ENCODE data around the gene CCDC80.
"Not testable (repeated sequence)": the region's sequence is repeated elsewhere in the genome, so short reads cannot be mapped to it uniquely, and the experiment has no call there.

The CCDC80 gene

DNA sequence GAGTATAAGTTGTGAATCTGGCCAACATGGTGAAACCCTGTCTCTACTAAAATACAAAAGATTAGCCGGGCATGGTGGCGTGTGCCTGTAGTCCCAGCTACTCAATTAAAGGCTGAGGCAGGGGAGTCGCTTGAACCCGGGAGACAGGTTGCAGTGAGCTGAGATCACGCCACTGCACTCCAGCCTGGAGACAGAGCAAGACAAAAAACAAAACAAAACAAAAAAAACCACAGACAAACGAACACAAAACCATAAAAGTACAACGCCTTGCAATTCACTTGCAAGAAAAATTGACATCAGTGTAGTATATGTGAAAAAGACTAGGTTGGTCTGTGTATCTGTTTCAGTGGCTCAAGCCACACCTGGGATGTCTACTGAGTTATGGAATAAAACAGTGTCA lies 29.9 kb upstream of the CCDC80 start:
- H3K27me3 ChIP-seq (ENCODE audit: insufficient read depth, low read depth), result no peaks in the 10 kb centered on the region
- H3K79me2 ChIP-seq (ENCODE audit: insufficient read depth, low read depth), result no peaks in the 10 kb centered on the region
- no peaks in the 10 kb centered on the region for H4K20me1 ChIP-seq (ENCODE audit: insufficient read depth)
- TF ChIP-seq, protein P1, sequence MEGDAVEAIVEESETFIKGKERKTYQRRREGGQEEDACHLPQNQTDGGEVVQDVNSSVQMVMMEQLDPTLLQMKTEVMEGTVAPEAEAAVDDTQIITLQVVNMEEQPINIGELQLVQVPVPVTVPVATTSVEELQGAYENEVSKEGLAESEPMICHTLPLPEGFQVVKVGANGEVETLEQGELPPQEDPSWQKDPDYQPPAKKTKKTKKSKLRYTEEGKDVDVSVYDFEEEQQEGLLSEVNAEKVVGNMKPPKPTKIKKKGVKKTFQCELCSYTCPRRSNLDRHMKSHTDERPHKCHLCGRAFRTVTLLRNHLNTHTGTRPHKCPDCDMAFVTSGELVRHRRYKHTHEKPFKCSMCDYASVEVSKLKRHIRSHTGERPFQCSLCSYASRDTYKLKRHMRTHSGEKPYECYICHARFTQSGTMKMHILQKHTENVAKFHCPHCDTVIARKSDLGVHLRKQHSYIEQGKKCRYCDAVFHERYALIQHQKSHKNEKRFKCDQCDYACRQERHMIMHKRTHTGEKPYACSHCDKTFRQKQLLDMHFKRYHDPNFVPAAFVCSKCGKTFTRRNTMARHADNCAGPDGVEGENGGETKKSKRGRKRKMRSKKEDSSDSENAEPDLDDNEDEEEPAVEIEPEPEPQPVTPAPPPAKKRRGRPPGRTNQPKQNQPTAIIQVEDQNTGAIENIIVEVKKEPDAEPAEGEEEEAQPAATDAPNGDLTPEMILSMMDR (conservative IDR thresholded peaks at IDR 0.05; ENCODE audit: low read depth, low read length), result no peak
- no peak overlapping the region for H3K27ac ChIP-seq
- no peak overlapping the region for H3K4me3 ChIP-seq (IDR thresholded peaks at IDR 0.05; ENCODE audit: insufficient read depth, low read depth, low read length)
- no peak overlapping the region for H2AFZ ChIP-seq (ENCODE audit: low read depth)
- H3K4me2 ChIP-seq, result no peak overlapping the region
- H3K9ac ChIP-seq, result no peak overlapping the region
- no peaks in the 10 kb centered on the region for H3K36me3 ChIP-seq (ENCODE audit: insufficient read depth)
- peaks cover 23% of the 10 kb centered on the region for H3K4me1 ChIP-seq (ENCODE audit: low read depth, poor library complexity, severe bottlenecking)

DNA sequence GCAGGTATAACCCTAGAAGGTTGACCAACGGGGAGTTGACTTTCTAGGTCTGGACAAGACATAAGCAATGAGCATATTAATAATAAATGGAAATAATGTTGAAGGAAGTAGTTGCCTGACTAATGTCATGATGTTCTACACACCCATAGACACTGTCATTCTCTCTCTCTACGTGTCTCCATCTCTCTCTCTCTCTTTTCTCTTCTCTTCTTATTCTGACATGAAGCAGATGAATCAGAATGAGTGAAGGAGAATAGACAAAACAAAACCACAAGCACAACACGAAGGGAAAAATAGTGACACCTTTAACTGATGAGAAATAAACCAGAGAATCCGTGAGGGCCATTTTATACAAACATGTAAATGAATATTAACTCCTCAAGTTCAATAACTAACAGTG lies 26.7 kb upstream of the CCDC80 start:
- no peak overlapping the region for H3K4me2 ChIP-seq
- H4K20me1 ChIP-seq (ENCODE audit: insufficient read depth), result no peaks in the 10 kb centered on the region
- TF ChIP-seq, protein P1 (conservative IDR thresholded peaks at IDR 0.05; ENCODE audit: low read depth, low read length), result no peak
- H3K27ac ChIP-seq, result no peak overlapping the region
- no peaks in the 10 kb centered on the region for H3K27me3 ChIP-seq (ENCODE audit: insufficient read depth, low read depth)
- no peak overlapping the region for H3K9ac ChIP-seq
- no peaks in the 10 kb centered on the region for H3K36me3 ChIP-seq (ENCODE audit: insufficient read depth)
- peaks cover 13% of the 10 kb centered on the region for H3K4me1 ChIP-seq (ENCODE audit: low read depth, poor library complexity, severe bottlenecking)
- H3K79me2 ChIP-seq (ENCODE audit: insufficient read depth, low read depth), result no peaks in the 10 kb centered on the region
- H3K4me3 ChIP-seq (IDR thresholded peaks at IDR 0.05; ENCODE audit: insufficient read depth, low read depth, low read length), result no peak overlapping the region
- H2AFZ ChIP-seq (ENCODE audit: low read depth), result no peak overlapping the region

DNA sequence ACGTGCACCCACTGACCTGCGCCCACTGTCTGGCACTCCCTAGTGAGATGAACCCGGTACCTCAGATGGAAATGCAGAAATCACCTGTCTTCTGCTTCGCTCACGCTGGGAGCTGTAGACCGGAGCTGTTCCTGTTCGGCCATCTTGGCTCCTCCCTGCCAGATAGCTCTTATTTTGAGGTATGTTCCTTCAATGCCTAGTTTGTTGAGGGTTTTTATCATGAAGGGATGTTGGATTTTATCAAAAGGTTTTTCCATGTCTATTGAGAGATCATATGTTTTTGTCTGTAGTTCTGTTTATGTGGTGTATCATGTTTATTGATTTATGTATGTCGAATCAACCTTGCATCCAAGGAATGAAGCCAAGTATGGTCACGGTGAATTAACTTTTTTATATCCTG lies 24.1 kb upstream of the CCDC80 start:
- H2AFZ ChIP-seq (ENCODE audit: low read depth); H3K36me3 ChIP-seq (ENCODE audit: insufficient read depth); H3K79me2 ChIP-seq (ENCODE audit: insufficient read depth, low read depth); H4K20me1 ChIP-seq (ENCODE audit: insufficient read depth); H3K4me2 ChIP-seq; H3K9ac ChIP-seq; H3K27me3 ChIP-seq (ENCODE audit: insufficient read depth, low read depth); H3K27ac ChIP-seq; H3K4me1 ChIP-seq (ENCODE audit: low read depth, poor library complexity, severe bottlenecking); H3K4me3 ChIP-seq (IDR thresholded peaks at IDR 0.05; ENCODE audit: insufficient read depth, low read depth, low read length): not testable (repeated sequence)

DNA sequence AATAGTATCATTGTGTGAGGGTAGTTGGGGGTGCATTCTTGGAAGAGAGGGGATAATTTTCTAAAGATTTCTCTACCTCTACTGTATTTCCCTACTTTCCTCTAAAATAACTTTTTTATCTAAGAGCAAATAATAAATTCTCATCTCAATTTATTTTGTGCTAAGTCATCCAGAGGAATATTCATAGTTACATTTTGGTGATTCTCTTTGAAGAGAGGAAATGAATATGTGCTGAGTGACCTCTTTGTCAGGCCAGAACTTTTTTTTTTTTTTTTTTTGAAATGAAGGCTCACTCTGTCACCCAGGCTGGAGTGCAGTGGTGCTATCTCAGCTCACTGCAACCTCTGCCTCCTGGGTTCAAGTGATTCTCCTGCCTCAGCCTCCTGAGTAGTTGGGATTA lies 15.1 kb upstream of the CCDC80 start:
- no peak overlapping the region for H2AFZ ChIP-seq (ENCODE audit: low read depth)
- H3K36me3 ChIP-seq (ENCODE audit: insufficient read depth), result no peaks in the 10 kb centered on the region
- H3K27me3 ChIP-seq (ENCODE audit: insufficient read depth, low read depth), result no peaks in the 10 kb centered on the region

DNA sequence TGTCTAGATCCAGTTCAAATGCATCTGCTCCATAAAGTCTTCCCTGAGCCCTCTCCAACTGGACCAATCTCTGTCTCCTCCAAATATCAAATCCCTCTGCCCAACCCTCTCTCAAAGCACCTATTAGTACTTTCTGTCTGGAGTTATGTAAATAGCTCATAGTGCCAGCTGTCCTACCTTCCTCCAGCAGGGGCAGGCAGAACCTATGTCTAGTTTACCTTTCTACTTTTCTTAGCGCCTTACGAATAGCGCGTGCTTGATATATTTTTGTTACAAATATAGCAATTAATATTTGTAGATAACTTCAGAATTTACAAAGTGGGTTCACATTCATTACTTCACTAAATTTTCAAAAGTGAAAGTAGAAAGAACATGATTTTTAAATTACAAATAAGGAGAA lies 14.0 kb upstream of the CCDC80 start:
- Histone ChIP-seq H3K27me3 (ENCODE audit: insufficient read depth, low read depth) (no peaks in the 10 kb centered on the region), H3K4me1 (ENCODE audit: low read depth, poor library complexity, severe bottlenecking) (no peaks in the 10 kb centered on the region), H3K36me3 (ENCODE audit: insufficient read depth) (no peaks in the 10 kb centered on the region), H3K79me2 (ENCODE audit: insufficient read depth, low read depth) (no peaks in the 10 kb centered on the region), H3K9ac (no peak overlapping the region), H4K20me1 (ENCODE audit: insufficient read depth) (no peaks in the 10 kb centered on the region), H2AFZ (ENCODE audit: low read depth) (no peak overlapping the region), H3K4me2 (no peak overlapping the region), H3K27ac (no peak overlapping the region), H3K4me3 (IDR thresholded peaks at IDR 0.05; ENCODE audit: insufficient read depth, low read depth, low read length) (no peak overlapping the region)
- TF ChIP-seq, protein P1 (conservative IDR thresholded peaks at IDR 0.05; ENCODE audit: low read depth, low read length), result 0 out of 2 replicates have a peak, but pooled peaks have one; percentile 21

More for the DNA sequence above, 15.1 kb upstream of the CCDC80 start:
- H3K4me3 ChIP-seq (IDR thresholded peaks at IDR 0.05; ENCODE audit: insufficient read depth, low read depth, low read length), result no peak overlapping the region
- H3K4me1 ChIP-seq (ENCODE audit: low read depth, poor library complexity, severe bottlenecking), result no peaks in the 10 kb centered on the region
- no peaks in the 10 kb centered on the region for H3K79me2 ChIP-seq (ENCODE audit: insufficient read depth, low read depth)
- H3K9ac ChIP-seq, result no peak overlapping the region
- no peaks in the 10 kb centered on the region for H4K20me1 ChIP-seq (ENCODE audit: insufficient read depth)
- TF ChIP-seq, protein P1 (conservative IDR thresholded peaks at IDR 0.05; ENCODE audit: low read depth, low read length), result no peak
- H3K4me2 ChIP-seq, result no peak overlapping the region
- no peak overlapping the region for H3K27ac ChIP-seq
